Astrocyte (in vitro differentiated cells and primary cell): Measurements from ENCODE around the gene PPM1N.

Source experiments
- CTCF ChIP-seq: IDR thresholded peaks from 2 replicates; pipeline ENCODE4 v1.5.1; 2011; ENCODE audit warnings: low read depth, mild to moderate bottlenecking, inconsistent platforms, low read length, moderate library complexity; ENCODE audit not compliant: insufficient read depth
- EZH2 ChIP-seq: IDR thresholded peaks from 2 replicates; pipeline ENCODE4 v1.6.1; 2012; ENCODE audit warnings: mild to moderate bottlenecking, low read length, inconsistent platforms; ENCODE audit not compliant: insufficient read depth

GRCh38 chr19:45478454-45479238 is 19.6 kb upstream of the PPM1N start:
- TF ChIP-seq EZH2 (no peak), CTCF (peak; percentile 99)
